ENCODE results near the gene CAPN10.

DNA sequence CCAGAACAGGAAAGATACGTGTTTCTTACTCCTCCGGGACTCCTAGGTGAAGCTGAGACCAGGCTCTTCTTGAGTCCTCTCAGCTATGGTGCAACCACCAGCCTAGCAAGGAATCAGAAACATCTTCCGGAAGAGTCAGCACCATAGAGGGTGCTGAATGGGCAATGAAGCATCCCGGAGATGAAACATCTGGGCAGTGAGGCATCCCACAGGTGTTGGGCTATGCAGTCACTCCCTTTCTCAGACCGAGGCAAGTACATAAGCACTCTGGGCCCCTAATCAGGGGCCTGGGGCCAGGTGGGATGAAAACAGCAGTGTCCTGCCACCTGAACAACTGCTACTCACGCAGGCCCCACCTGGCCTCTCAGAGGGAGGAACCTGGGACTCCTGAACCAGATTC, 1.4 kb upstream of the CAPN10 start:
- TF ChIP-seq, protein P1, sequence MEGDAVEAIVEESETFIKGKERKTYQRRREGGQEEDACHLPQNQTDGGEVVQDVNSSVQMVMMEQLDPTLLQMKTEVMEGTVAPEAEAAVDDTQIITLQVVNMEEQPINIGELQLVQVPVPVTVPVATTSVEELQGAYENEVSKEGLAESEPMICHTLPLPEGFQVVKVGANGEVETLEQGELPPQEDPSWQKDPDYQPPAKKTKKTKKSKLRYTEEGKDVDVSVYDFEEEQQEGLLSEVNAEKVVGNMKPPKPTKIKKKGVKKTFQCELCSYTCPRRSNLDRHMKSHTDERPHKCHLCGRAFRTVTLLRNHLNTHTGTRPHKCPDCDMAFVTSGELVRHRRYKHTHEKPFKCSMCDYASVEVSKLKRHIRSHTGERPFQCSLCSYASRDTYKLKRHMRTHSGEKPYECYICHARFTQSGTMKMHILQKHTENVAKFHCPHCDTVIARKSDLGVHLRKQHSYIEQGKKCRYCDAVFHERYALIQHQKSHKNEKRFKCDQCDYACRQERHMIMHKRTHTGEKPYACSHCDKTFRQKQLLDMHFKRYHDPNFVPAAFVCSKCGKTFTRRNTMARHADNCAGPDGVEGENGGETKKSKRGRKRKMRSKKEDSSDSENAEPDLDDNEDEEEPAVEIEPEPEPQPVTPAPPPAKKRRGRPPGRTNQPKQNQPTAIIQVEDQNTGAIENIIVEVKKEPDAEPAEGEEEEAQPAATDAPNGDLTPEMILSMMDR (IDR thresholded peaks at IDR 0.05): no peak
- TF ChIP-seq POLR2A (IDR thresholded peaks at IDR 0.05): no peak
